ENCODE data around the gene PREPL.

Gene PREPL

GRCh38 chr2:44295633-44296359, 65.5 kb downstream of the PREPL start:
- Histone ChIP-seq H3K4me3 (ENCODE audit: extremely low read depth, insufficient read depth, low read length, poor library complexity, severe bottlenecking) (no peak overlapping the region), H3K27ac (ENCODE audit: low read depth, low read length, severe bottlenecking) (no peak overlapping the region), H3K4me1 (ENCODE audit: control insufficient read depth, insufficient read depth, low read length, poor library complexity, severe bottlenecking) (peaks cover 14% of the 10 kb centered on the region), H3K9me3 (ENCODE audit: control insufficient read depth, low read length) (no peaks in the 10 kb centered on the region), H3K36me3 (ENCODE audit: control insufficient read depth, insufficient read depth, low read length) (no peaks in the 10 kb centered on the region)
- 81 to 87% methylated on average over 5 to 6 of the region's 8 CpGs for WGBS, 2 experiments (ENCODE audit: insufficient coverage in 2 of 2)

- H3K4me3 ChIP-seq (ENCODE audit: extremely low read depth, insufficient read depth, low read length, poor library complexity, severe bottlenecking) = no peak overlapping the region
- no peaks in the 10 kb centered on the region for H3K9me3 ChIP-seq (ENCODE audit: control insufficient read depth, low read length)
- H3K36me3 ChIP-seq (ENCODE audit: control insufficient read depth, insufficient read depth, low read length) = no peaks in the 10 kb centered on the region
- H3K4me1 ChIP-seq (ENCODE audit: control insufficient read depth, insufficient read depth, low read length, poor library complexity, severe bottlenecking) = peaks cover 18% of the 10 kb centered on the region
- WGBS, 2 experiments (ENCODE audit: insufficient coverage in 2 of 2) = 90 to 92% methylated on average over 3 to 5 of the region's 5 CpGs
- no peak overlapping the region for H3K27ac ChIP-seq (ENCODE audit: low read depth, low read length, severe bottlenecking)
Observed at GRCh38 chr2:44295113-44295512, 66.2 kb downstream of the PREPL start.

GRCh38 chr2:44291281-44292248, 69.7 kb downstream of the PREPL start:
- H3K9me3 ChIP-seq (ENCODE audit: control insufficient read depth, low read length) = no peaks in the 10 kb centered on the region
- WGBS, 2 experiments (ENCODE audit: insufficient coverage in 2 of 2) = 76 to 100% methylated on average over 2 to 5 of the region's 8 CpGs
- H3K27ac ChIP-seq (ENCODE audit: low read depth, low read length, severe bottlenecking) = peak overlapping the region; percentile 24
- H3K4me3 ChIP-seq (ENCODE audit: extremely low read depth, insufficient read depth, low read length, poor library complexity, severe bottlenecking) = no peak overlapping the region
- H3K4me1 ChIP-seq (ENCODE audit: control insufficient read depth, insufficient read depth, low read length, poor library complexity, severe bottlenecking) = peaks cover 20% of the 10 kb centered on the region
- no peaks in the 10 kb centered on the region for H3K36me3 ChIP-seq (ENCODE audit: control insufficient read depth, insufficient read depth, low read length)

GRCh38 chr2:44290261-44290660, 71.0 kb downstream of the PREPL start:
- no peaks in the 10 kb centered on the region for H3K36me3 ChIP-seq (ENCODE audit: control insufficient read depth, insufficient read depth, low read length)
- WGBS, 2 experiments (ENCODE audit: insufficient coverage in 2 of 2) = 80 to 93% methylated on average over 1 to 3 of the region's 4 CpGs
- H3K4me1 ChIP-seq (ENCODE audit: control insufficient read depth, insufficient read depth, low read length, poor library complexity, severe bottlenecking) = peaks cover 20% of the 10 kb centered on the region
- H3K9me3 ChIP-seq (ENCODE audit: control insufficient read depth, low read length) = no peaks in the 10 kb centered on the region
- H3K27ac ChIP-seq (ENCODE audit: low read depth, low read length, severe bottlenecking) = no peak overlapping the region
- no peak overlapping the region for H3K4me3 ChIP-seq (ENCODE audit: extremely low read depth, insufficient read depth, low read length, poor library complexity, severe bottlenecking)

GRCh38 chr2:44286884-44287638, 74.2 kb downstream of the PREPL start:
- peaks cover 18% of the 10 kb centered on the region for H3K4me1 ChIP-seq (ENCODE audit: control insufficient read depth, insufficient read depth, low read length, poor library complexity, severe bottlenecking)
- no peaks in the 10 kb centered on the region for H3K9me3 ChIP-seq (ENCODE audit: control insufficient read depth, low read length)
- H3K36me3 ChIP-seq (ENCODE audit: control insufficient read depth, insufficient read depth, low read length) = no peaks in the 10 kb centered on the region
- WGBS, 2 experiments (ENCODE audit: insufficient coverage in 2 of 2) = 81 to 86% methylated on average over 3 of the region's 6 CpGs
- no peak overlapping the region for H3K4me3 ChIP-seq (ENCODE audit: extremely low read depth, insufficient read depth, low read length, poor library complexity, severe bottlenecking)
- H3K27ac ChIP-seq (ENCODE audit: low read depth, low read length, severe bottlenecking) = no peak overlapping the region

GRCh38 chr2:44286119-44286883, 75.0 kb downstream of the PREPL start:
- Histone ChIP-seq H3K36me3 (ENCODE audit: control insufficient read depth, insufficient read depth, low read length) (no peaks in the 10 kb centered on the region), H3K4me3 (ENCODE audit: extremely low read depth, insufficient read depth, low read length, poor library complexity, severe bottlenecking) (no peak overlapping the region), H3K4me1 (ENCODE audit: control insufficient read depth, insufficient read depth, low read length, poor library complexity, severe bottlenecking) (peaks cover 11% of the 10 kb centered on the region), H3K9me3 (ENCODE audit: control insufficient read depth, low read length) (no peaks in the 10 kb centered on the region), H3K27ac (ENCODE audit: low read depth, low read length, severe bottlenecking) (no peak overlapping the region)
- WGBS, 2 experiments (ENCODE audit: insufficient coverage in 2 of 2) = 96 to 99% methylated on average over 20 to 21 of the region's 26 CpGs

GRCh38 chr2:44285174-44285573, 76.1 kb downstream of the PREPL start:
- H3K36me3 ChIP-seq (ENCODE audit: control insufficient read depth, insufficient read depth, low read length) = no peaks in the 10 kb centered on the region
- H3K9me3 ChIP-seq (ENCODE audit: control insufficient read depth, low read length) = no peaks in the 10 kb centered on the region
- H3K4me1 ChIP-seq (ENCODE audit: control insufficient read depth, insufficient read depth, low read length, poor library complexity, severe bottlenecking) = peaks cover 2% of the 10 kb centered on the region
- no peak overlapping the region for H3K4me3 ChIP-seq (ENCODE audit: extremely low read depth, insufficient read depth, low read length, poor library complexity, severe bottlenecking)
- H3K27ac ChIP-seq (ENCODE audit: low read depth, low read length, severe bottlenecking) = no peak overlapping the region
- WGBS, 2 experiments (ENCODE audit: insufficient coverage in 2 of 2) = 85 to 92% methylated on average over 4 to 5 of the region's 5 CpGs

- WGBS, 2 experiments (ENCODE audit: insufficient coverage in 2 of 2) = 100% methylated on average over 1 of the region's 1 CpG
Observed at GRCh38 chr2:44283116-44283666, 78.1 kb downstream of the PREPL start.

GRCh38 chr2:44280869-44281268, 80.4 kb downstream of the PREPL start:
- WGBS, 2 experiments (ENCODE audit: insufficient coverage in 2 of 2) = 86 to 100% methylated on average over 1 of the region's 1 CpG
- Histone ChIP-seq H3K4me1 (ENCODE audit: control insufficient read depth, insufficient read depth, low read length, poor library complexity, severe bottlenecking) (peaks cover 8% of the 10 kb centered on the region), H3K9me3 (ENCODE audit: control insufficient read depth, low read length) (no peaks in the 10 kb centered on the region), H3K4me3 (ENCODE audit: extremely low read depth, insufficient read depth, low read length, poor library complexity, severe bottlenecking) (no peak overlapping the region), H3K36me3 (ENCODE audit: control insufficient read depth, insufficient read depth, low read length) (no peaks in the 10 kb centered on the region), H3K27ac (ENCODE audit: low read depth, low read length, severe bottlenecking) (no peak overlapping the region)

More at GRCh38 chr2:44283116-44283666, 78.1 kb downstream of the PREPL start:
- no peak overlapping the region for H3K27ac ChIP-seq (ENCODE audit: low read depth, low read length, severe bottlenecking)
- H3K4me3 ChIP-seq (ENCODE audit: extremely low read depth, insufficient read depth, low read length, poor library complexity, severe bottlenecking) = no peak overlapping the region
- H3K36me3 ChIP-seq (ENCODE audit: control insufficient read depth, insufficient read depth, low read length) = no peaks in the 10 kb centered on the region
- H3K4me1 ChIP-seq (ENCODE audit: control insufficient read depth, insufficient read depth, low read length, poor library complexity, severe bottlenecking) = no peaks in the 10 kb centered on the region
- no peaks in the 10 kb centered on the region for H3K9me3 ChIP-seq (ENCODE audit: control insufficient read depth, low read length)
